Stimulated activated naive CD8-positive, alpha-beta T cell treated with anti-CD3 and anti-CD28 coated beads, Interleukin-15, Interleukin-2, amounts not matched to agents 100 U/mL and 50 U/mL, for 24 hours (primary cell): ENCODE results near the gene CYP2F1.
"Not testable (repeated sequence)": the region's sequence is repeated elsewhere in the genome, so short reads cannot be mapped to it uniquely, and the experiment has no call there.

Source experiments
- ATAC-seq: fragments of 150-1000 bp; cut with Tn5 transposase; one replicate; pipeline ENCODE4 v1.10.0; 2021
- DNase-seq: peaks from one replicate; pipeline ENCODE4 v3.0.0; 2021

Gene CYP2F1

DNA sequence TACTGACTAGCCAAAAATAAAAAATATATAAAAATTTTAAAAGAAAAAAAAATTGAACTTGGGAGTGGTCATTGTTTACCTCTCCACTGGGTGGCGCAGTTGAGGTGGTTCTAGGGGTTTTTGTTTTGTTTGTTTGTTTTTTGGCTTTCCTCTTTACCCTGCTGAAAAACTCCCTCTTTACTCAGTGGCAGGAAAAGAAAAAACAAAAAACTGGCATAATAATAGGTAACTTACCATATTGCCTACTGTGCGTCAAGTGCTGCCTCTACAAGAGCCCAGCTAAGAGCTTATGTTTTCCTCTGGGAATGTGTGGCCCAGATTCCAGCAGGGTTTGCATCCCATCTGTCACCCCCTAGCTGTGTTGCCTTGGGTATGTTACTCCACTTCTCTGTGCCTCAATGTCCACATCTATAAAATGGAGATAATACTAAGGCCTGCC lies 12.6 kb downstream of the CYP2F1 start:
- ATAC-seq, result not testable (repeated sequence)
- peak; percentile 49 for DNase-seq

DNA sequence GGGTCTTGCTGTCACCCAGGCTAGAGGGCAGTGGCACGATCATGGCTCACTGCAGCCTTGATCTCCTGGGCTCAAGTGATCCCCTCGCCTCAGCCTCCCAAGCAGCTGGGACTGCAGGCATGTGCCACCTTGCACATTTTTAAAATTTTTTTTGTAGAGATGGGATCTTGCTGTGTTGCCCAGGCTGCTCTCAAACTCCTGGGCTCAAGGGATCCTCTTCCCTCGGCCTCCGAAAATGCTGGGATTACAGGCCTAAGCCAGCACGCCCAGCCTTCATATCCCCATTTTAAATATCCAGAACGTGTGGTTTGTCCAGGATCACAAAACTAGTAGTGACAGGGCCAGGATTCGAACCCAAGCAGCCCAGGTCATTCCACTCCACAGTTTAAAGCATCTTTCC lies 13.1 kb downstream of the CYP2F1 start:
- not testable (repeated sequence) for ATAC-seq, DNase-seq

DNA sequence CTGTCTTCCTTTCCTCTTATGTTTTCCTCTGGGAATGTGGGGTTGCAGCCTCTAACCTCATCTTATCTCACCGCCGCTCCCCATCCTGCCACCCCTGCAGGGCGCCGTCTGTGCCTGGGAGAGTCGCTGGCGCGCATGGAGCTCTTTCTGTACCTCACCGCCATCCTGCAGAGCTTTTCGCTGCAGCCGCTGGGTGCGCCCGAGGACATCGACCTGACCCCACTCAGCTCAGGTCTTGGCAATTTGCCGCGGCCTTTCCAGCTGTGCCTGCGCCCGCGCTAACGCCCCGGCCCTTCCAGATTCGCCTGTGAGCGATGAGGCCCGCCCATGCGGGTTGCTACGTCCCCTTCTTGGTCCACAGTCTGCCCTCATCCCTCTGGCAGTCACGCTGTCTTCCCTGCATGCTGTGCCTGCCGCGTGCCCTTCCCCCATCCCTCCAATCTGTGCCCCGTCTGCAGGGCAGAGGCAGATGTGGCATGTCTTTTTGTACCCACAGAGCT lies 13.6 kb downstream of the CYP2F1 start:
- ATAC-seq, result peak; percentile 95
- peak; percentile 90 for DNase-seq

DNA sequence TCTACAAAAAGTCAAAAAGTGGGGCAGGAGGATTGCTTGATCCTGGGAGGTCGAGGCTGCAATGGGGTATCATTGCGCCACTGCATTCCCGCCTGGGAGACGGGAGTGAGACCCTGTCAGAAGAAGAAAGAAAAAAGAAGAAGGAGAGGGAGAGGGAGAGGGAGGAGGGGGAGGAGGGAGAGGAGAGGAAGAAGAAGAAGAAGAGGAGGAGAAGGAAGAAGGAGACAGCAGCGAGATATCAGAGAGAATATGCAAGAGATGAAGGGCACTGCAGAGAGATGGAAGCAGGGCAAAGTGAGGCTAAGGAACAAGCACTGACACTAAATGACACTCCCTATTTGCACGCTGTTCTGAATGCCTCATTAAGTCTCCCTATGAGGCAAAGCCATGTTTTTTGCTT lies 14.5 kb downstream of the CYP2F1 start:
- ATAC-seq (no peak), DNase-seq (no peak)

DNA sequence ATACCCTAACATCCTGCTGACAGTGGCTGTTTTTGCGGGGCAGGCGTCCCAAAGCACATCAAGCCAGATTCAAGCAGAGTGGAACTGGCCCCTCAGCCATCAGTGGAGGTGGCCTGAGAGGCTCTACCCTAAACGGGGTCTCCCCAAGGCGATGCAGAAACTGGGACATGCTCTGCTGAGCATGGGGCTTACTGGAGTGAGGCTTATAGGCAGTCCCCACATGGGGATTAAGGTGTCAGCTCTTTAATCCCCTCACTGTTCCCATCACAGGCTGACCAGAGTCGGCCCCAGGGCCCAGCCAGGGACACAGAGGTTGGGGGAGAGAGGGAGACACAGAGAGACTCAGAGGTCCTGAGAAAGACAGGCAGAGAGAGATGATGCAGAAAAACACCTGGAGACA lies 17.0 kb downstream of the CYP2F1 start:
- DNase-seq (no peak), ATAC-seq (no peak)

DNA sequence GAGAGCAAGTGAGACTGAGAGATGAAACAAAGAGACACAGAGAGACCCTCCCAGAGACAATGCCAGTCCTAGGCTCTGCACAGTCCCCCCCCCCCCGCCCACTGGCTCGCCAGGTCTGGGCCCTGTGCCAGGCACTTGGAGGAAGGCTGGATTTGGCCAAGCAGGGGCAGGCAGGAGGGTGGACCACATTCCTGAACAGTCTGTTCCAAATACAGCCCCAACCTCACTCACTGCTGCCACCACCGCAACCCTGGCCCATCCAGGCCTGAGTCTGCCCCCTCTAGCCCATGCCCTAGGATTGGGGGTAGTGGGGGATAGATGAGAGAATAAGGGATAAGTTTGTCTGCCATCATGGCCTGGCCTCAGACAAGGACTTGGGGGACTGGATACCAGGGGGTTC lies 19.0 kb downstream of the CYP2F1 start:
- no peak for ATAC-seq
- no peak for DNase-seq

DNA sequence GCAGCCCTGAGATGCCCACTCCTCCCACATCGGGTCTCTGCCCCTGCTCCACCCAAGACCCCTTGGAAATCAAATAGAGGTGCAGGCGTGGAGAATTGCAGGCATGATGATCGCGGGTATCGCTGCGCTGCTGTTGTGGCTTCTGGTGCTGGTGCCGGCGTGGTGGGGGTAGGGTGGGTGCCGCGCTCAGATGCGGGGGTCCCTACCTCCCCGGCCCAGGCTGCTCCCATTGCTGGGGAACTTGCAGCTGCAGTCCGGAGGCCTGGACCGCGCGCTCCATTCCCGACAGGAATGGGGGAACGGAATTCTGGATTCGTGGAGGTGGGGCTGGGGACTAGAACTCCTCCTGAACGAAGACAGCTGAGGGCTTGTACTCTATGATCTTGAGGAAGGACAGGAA lies 20.4 kb downstream of the CYP2F1 start:
- DNase-seq (no peak), ATAC-seq (no peak)

DNA sequence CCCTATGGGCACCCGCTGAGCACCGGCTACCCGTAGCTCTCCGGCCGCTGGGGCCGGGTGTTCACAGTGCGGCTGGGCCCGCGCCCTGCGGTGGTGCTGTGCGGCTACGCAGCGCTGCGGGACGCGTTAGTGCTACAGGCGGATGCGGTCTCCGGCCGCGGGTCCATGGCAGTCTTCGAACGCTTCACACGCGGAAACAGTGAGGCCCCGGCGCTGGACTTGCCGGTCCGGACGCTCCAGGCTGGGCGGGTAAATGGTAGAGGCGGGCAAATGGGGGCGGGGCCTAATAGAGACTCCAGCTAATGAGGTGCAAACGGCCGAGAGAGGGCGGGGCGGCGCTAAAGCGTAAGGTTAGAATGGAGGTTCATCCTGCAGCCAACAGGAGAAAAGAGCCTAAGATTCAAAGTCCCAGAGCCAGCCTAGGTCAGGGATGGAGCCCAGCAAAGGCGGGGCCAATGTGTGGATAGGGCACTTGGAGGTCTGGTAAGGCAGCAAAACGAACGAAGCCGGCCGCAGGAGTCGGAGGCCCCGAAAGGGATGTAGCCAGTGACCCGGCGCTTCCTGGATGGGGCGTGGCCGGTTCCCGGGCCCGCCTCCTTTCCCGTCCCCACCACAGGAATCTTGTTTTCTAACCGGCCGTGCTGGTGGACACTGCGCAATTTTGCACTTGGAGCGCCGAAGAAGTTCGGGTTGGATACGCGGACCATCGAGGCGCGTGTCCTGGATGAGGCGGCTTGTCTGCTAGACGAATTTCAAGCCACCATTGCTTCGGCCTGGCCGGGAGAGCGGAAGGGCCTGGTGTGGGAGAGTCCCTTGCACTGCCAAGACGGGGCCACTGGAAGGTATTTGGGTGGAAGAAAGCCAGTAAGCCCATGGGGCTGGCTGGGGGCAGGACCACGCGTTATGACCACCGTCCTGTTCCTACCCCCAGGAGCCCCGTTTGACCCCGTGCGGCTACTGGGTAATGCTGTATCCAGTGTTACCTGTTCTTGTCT lies 21.5 kb downstream of the CYP2F1 start:
- ATAC-seq (peak; percentile 88), DNase-seq (peak; percentile 47)

DNA sequence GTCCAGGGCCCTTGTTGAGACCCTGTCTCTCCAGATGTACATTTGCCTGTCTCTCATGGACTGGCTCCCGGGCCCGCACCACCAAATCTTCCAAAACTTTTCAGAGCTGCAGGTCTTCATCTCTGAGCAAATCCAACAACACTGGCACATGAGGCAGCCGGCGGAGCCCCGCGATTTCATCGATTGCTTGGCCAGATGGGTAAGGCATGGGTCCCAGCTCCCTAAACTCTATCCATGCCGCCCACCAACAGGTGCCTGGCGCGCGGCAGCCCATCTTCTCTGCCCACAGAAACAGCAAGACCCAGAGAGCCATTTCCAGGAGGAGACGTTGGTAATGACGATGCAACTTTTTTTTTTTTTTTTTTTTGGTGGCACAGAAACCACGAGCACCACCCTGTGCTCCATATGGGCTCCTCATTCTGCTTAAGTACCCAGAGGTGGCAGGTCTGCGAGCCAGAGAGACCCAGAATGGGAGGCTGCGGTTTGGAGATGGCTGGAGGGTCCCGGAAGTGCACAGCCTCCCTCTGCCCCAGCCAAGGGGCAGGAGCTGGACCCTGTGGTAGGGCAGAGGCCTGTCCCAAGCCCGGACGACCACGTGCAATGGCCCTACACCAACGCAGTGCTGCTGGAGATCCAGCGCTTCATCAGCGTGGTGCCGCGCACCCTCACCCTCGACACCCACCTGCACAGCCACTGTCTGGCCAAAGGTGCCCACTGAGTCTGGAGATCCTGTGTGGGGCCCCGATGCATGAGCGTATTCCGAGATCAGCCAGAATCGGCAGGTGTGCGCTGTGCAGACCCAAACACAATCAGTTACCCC lies 22.6 kb downstream of the CYP2F1 start:
- no peak for DNase-seq
- ATAC-seq, result no peak

DNA sequence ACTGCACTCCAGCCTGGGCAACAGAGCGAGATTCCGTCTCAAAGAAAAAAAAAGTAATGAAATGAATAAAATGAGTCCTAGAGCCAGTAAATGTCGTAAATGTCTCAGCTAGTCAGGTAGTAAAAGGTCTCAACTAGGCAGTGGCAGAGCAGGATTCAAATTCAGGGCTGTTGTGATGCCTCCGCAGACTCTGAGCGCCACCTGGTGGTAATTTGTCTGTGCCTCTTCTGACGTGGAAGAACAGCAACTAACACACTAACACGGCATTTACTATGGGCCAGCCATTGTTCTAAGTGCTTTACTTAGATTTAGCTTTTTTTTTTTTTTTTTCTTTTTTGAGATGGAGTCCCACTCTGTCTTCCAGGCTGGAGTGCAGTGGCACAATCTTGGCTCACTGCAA lies 30.2 kb downstream of the CYP2F1 start:
- DNase-seq (peak; percentile 89), ATAC-seq (peak; percentile 88)

DNA sequence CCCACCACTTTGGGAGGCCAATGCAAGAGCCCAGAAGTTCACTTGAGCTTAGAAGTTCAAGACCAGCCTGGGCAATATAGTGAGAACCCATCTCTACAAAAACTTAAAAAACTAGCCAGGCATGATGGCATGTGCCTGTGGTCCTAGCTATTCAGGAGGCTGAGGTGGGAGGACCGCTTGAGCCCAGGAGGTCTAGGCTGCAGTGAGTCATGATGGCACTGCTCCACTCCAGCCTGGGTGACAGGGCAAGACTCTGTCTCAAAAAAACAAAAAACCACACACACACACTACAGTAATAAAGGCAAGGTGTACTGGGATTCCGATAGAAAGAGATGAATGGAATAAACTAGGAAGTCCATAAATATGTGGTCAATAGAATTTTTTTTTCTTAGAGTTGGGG lies 35.6 kb downstream of the CYP2F1 start:
- ATAC-seq (no peak), DNase-seq (no peak)

DNA sequence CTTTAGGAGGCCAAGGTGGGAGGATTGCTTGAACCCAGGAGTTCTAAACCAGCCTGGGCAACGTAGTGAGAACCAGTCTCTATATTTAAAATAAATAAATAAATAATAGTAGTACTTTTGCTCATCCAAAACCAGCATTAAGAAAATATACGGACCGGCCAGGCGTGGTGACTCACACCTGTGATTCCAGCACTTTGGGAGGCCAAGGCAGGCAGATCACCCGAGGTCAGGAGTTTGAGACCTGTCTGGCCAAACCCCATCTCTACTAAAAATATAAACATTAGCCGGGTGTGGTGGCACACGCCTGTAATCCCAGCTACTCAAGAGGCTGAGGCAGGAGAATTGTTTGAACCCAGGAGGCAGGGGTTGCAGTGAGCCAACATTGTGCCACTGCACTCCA lies 36.8 kb downstream of the CYP2F1 start:
- not testable (repeated sequence) for DNase-seq, ATAC-seq

DNA sequence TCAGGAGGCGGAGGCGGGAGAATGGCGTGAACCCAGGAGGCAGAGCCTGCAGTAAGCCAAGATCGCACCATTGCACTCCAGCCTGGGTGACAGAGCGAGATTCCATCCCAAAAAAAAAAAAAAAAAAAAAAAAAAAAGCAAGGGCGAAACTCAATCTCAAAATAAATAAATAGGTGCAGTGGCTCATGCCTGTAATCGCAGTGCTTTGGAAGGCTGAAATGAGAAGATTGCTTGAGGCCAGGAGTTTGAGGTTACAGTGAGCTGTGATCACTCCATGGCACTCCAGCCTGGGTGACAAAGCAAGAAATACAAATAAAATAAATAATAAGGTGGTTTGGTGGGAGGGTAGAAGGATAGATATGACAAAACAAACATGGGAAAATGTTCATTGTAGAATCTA lies 39.8 kb downstream of the CYP2F1 start:
- no peak for ATAC-seq
- DNase-seq, result no peak

DNA sequence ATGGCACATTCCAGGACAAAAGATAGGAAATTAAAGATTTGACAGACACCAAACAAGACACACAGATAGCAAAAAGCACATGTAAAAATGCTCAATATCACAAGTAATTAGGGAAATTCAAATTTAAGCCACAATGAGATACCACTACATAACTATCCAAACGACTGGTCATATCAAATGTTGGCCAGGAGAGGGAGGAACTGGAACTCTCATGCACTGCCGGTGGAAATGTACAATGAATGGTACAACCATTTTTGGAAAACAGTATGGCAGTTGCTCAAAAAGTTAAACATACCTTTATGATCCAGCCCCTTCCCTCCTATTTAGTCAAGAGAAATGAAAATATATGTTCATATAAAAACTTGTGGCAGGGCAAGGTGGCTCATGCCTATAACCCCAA lies 42.0 kb downstream of the CYP2F1 start:
- no peak for DNase-seq
- ATAC-seq, result no peak

DNA sequence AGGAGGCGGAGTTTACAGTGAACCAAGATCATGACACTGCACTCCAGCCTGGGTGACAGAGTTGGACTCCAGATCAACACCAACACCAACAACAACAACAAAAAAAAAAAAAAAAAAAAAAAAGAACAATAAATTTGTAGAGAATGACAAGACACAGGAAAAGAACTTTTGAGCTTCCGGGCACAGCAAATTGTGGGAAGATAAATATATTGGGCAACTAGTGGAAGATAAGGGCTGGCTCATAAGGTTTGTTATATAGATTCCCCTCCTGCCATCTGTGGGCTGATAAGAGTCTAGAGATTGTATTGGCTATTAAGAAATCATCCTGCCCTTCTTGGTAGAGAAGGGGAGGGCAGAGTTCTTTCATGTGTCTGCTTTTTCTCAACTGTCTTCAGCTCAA lies 45.6 kb downstream of the CYP2F1 start:
- no peak for DNase-seq
- no peak for ATAC-seq

DNA sequence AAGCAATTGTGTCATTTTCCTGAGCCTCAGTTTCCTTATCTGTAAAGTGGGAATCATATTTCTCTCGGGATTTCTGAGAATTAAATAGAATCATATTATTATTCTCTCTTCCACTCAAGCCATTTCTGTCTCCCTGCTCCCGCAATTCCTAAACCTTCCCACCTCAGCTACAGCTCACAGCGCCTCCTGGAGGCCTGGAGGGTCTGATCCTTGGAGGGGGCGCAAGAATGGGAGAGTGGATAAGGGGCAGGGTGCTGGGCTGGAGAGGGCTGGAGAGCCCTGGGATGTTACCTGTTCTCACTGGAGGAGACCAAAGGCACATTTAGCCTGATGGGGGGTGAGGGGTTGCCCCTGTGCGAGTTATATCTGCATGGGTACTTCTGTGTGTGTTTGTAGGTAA lies 47.7 kb downstream of the CYP2F1 start:
- ATAC-seq (no peak), DNase-seq (peak; percentile 15)

DNA sequence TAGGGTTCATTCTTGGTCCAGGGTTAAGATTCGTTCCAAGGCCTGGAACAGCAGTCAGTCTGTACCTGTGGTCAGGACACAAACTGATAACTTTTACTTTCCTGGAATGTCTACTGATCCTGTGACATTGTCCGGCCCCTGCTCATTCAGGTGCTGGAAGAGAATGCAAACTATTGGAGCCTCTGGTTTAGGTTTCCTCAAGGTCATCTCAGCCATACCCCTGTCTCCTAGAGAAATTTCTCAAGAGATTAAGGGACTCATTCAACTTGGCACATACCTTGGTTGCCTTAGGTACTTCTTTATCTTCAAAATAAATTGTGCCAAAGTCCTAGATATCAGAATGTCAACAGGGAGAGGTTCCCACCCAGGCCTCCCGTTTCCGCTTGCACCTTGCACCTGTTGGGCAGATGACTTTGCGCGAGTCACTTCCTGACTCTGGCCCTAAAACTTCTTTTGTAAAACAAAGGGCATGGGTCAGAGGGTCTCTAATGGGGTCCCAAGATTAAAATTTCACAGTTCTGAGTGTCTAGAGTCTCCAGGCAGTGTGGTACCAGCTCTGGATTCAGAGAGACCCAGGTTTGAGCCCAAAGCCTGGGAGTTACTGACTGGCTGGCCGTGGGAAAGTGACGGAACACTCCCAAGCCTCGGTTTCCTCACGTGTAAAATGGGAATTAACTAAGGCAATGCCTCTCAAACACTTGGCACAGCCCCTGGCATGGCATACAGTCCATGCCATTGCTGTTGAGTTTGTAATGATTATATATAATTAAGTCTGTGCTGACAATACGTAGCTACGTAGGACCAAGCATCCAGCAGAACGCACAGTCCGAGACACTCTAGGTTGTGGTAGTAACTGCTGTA lies 52.9 kb downstream of the CYP2F1 start:
- ATAC-seq (no peak), DNase-seq (no peak)

DNA sequence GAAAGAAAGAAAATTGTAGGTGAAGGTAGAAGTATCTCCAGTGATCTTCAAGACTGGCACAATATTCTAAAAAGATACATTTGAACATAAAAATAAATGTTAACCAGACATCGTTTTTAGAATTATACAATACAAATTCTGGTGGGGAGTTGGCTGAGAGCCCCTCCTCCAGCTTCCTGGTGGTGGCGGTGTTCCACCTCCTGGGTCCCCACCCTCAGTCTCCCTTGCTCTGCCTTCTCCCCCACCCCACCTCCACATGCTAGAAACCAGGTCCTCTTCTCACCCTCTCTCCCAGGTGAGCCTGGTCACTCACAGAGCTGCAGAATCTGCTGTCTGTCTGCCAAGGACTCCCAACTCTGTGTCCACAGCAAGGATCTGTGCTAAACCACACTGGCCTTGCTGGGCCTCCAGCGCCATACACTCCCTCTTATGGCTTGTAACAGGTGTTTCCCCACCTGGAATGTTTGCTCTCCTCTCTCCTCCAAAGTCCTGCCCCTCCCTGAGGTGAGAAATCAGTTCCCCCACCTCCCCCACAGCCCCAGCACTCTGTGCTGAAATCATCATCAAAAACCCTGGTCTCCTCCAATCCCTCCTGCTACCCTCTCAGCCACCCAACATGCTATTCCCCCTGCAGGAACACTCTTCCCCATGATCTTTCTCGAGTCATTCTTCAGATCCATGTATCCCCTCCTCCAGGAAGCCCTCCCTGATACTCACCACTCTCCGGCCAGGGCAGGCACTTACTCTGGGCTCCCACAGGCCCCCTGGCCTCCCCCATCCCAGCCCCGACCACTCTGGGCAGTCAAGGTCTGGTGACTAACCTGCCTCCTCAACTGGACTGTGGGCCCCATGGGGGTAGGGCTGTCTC lies 58.3 kb downstream of the CYP2F1 start:
- no peak for ATAC-seq

DNA sequence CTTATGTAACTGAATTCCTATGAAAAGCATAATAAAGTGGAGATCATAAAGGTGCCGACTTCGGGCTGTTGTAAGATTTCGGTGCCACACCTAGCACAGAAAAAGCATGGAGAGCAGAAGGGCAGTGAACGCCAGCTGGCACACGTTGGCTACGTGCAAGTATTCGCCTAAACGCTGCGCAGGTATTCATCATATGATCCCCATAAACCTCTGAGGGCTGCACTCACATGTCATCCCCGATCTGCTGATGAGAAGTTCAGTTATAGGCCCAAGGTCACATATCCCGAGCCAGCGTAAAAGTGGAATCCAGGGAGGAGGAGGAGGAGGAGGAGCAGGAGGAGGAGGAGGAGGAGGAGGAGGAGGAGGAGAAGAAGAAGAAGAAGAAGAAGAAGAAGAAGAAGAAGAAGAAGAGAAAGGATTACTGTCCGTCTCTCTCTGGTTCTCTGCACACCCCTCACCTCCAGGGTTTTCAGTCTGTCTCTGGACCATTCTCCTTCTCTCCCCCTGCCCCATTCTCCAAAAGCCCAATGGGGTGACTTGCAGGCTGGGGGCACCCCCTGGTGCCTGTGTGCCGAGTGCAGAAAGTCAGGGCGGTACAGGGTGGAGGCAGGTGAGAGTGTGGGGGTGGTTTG lies 60.2 kb downstream of the CYP2F1 start:
- DNase-seq (no peak), ATAC-seq (no peak)

More for the DNA sequence above, 58.3 kb downstream of the CYP2F1 start:
- no peak for DNase-seq
